HG02840 (cell line): Measurements from ENCODE around the gene PCDHGA11.
A peak's percentile ranks its signal among the peaks of the same experiment; 100 is the strongest.
"Not testable (repeated sequence)": the region's sequence is repeated elsewhere in the genome, so short reads cannot be mapped to it uniquely, and the experiment has no call there.

Experiments
- ATAC-seq: cut with Tn5 transposase; IDR thresholded peaks from one replicate; pipeline ENCODE4 v1.9.1; 2021; ENCODE audit warnings: mild to moderate bottlenecking, moderate library complexity, moderate number of reproducible peaks; ENCODE audit not compliant: unreplicated experiment, low FRiP score

Gene PCDHGA11

GRCh38 chr5:141397756-141398551, 22.9 kb upstream of the PCDHGA11 start, which contains the start of gene PCDHGB5:
TSS of gene PCDHGB5 (plus strand) at chr5:141397947. CDS start at chr5:141398128, 181 bp downstream.
- ATAC-seq: not testable (repeated sequence)

GRCh38 chr5:141398608-141399007, 22.2 kb upstream of the PCDHGA11 start:
- no peak for ATAC-seq

- ATAC-seq: no peak
These were observed 21.1 kb upstream of the PCDHGA11 start for GRCh38 chr5:141399555-141400258.

GRCh38 chr5:141402553-141403243, 18.2 kb upstream of the PCDHGA11 start, which contains the start of gene PCDHGA9:
TSS of gene PCDHGA9 (plus strand) at chr5:141402778. CDS start at chr5:141402953, 175 bp downstream.
- ATAC-seq: no peak

GRCh38 chr5:141403387-141403786, 17.5 kb upstream of the PCDHGA11 start:
- no peak for ATAC-seq

- ATAC-seq: not testable (repeated sequence)
These were observed 12.9 kb upstream of the PCDHGA11 start, which contains the start of gene PCDHGB6 for GRCh38 chr5:141407790-141408505. TSS of gene PCDHGB6 (plus strand) at chr5:141408021. CDS start at chr5:141408203, 182 bp downstream.

GRCh38 chr5:141409598-141410306, 11.1 kb upstream of the PCDHGA11 start:
- no peak for ATAC-seq

GRCh38 chr5:141411575-141411974, 9.3 kb upstream of the PCDHGA11 start:
- no peak for ATAC-seq

- peak; percentile 69 for ATAC-seq
These were observed 7.9 kb upstream of the PCDHGA11 start, which contains the start of gene PCDHGA10 for GRCh38 chr5:141412854-141413539. TSS of gene PCDHGA10 (plus strand) at chr5:141412987. CDS start at chr5:141413176, 189 bp downstream.

GRCh38 chr5:141413540-141414069, 7.2 kb upstream of the PCDHGA11 start:
- no peak for ATAC-seq

GRCh38 chr5:141414548-141415274, 6.1 kb upstream of the PCDHGA11 start:
- ATAC-seq: not testable (repeated sequence)

GRCh38 chr5:141415275-141415618, 5.6 kb upstream of the PCDHGA11 start:
- not testable (repeated sequence) for ATAC-seq

- not testable (repeated sequence) for ATAC-seq
These were observed 3.2 kb upstream of the PCDHGA11 start, which contains the start of gene PCDHGB7 for GRCh38 chr5:141417494-141418172. TSS of gene PCDHGB7 (plus strand) at chr5:141417677. CDS start at chr5:141417860, 183 bp downstream.

- no peak for ATAC-seq
These were observed 1.6 kb upstream of the PCDHGA11 start for GRCh38 chr5:141419074-141419880.

- ATAC-seq: no peak
These were observed 621 bp downstream of the PCDHGA11 start for GRCh38 chr5:141421489-141421855.

GRCh38 chr5:141422742-141423291, 2.0 kb downstream of the PCDHGA11 start:
- ATAC-seq: no peak
